ENCODE measurements around the gene CEACAM1.

GRCh38 chr19:42478765-42479311 lies 49.4 kb downstream of the CEACAM1 start:
- TF ChIP-seq CTCF (IDR thresholded peaks at IDR 0.05; ENCODE audit: insufficient read depth, low read length) (no peak), GABPA (IDR thresholded peaks at IDR 0.05; ENCODE audit: low read depth) (no peak), POLR2AphosphoS5 (IDR thresholded peaks at IDR 0.05; ENCODE audit: low read depth) (no peak)
- TF ChIP-seq, protein P1, sequence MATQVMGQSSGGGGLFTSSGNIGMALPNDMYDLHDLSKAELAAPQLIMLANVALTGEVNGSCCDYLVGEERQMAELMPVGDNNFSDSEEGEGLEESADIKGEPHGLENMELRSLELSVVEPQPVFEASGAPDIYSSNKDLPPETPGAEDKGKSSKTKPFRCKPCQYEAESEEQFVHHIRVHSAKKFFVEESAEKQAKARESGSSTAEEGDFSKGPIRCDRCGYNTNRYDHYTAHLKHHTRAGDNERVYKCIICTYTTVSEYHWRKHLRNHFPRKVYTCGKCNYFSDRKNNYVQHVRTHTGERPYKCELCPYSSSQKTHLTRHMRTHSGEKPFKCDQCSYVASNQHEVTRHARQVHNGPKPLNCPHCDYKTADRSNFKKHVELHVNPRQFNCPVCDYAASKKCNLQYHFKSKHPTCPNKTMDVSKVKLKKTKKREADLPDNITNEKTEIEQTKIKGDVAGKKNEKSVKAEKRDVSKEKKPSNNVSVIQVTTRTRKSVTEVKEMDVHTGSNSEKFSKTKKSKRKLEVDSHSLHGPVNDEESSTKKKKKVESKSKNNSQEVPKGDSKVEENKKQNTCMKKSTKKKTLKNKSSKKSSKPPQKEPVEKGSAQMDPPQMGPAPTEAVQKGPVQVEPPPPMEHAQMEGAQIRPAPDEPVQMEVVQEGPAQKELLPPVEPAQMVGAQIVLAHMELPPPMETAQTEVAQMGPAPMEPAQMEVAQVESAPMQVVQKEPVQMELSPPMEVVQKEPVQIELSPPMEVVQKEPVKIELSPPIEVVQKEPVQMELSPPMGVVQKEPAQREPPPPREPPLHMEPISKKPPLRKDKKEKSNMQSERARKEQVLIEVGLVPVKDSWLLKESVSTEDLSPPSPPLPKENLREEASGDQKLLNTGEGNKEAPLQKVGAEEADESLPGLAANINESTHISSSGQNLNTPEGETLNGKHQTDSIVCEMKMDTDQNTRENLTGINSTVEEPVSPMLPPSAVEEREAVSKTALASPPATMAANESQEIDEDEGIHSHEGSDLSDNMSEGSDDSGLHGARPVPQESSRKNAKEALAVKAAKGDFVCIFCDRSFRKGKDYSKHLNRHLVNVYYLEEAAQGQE (IDR thresholded peaks at IDR 0.05; ENCODE audit: insufficient replicate concordance, low read depth) = no peak
